SU-DHL-6 (cell line): ENCODE results near the gene LAS1L.
A peak's percentile ranks its signal among the peaks of the same experiment; 100 is the strongest.

Experiments
- H2AFZ ChIP-seq: fragments of 200-600 bp; sonication (generic); 2 replicates; pipeline ENCODE4 v1.6.1; 2014; ENCODE audit warnings: low read depth, mild to moderate bottlenecking, moderate library complexity, mixed read lengths, antibody characterized with exemption, low read length; ENCODE audit not compliant: severe bottlenecking
- H3F3A ChIP-seq: fragments of 200-600 bp; shearing (Covaris generic); 2 replicates; pipeline ENCODE4 v1.6.0; 2016; ENCODE audit warnings: antibody characterized with exemption, mild to moderate bottlenecking; ENCODE audit not compliant: insufficient read depth
- H3K27ac ChIP-seq: fragments of 200-600 bp; sonication (generic); 2 replicates; pipeline ENCODE4 v1.5.1; 2016; ENCODE audit warnings: low read depth, mild to moderate bottlenecking, low read length, moderate library complexity, mixed read lengths
- H3K27me3 ChIP-seq: fragments of 200-600 bp; sonication (generic), shearing (Covaris generic); 2 replicates; pipeline ENCODE4 v1.6.0; 2014; ENCODE audit warnings: mild to moderate bottlenecking, low read length
- H3K36me3 ChIP-seq: fragments of 200-600 bp; sonication (generic); 2 replicates; pipeline ENCODE4 v1.6.1; 2014; ENCODE audit warnings: mild to moderate bottlenecking, low read length, mixed read lengths
- H3K4me2 ChIP-seq: fragments of 300-600, 200-600 bp; shearing (Covaris generic), sonication (generic); 2 replicates; pipeline ENCODE4 v1.6.0; 2014; ENCODE audit warnings: low read length, low read depth, mild to moderate bottlenecking; ENCODE audit not compliant: poor library complexity, severe bottlenecking
- H3K4me3 ChIP-seq: fragments of 200-600 bp; sonication (generic); 2 replicates; pipeline ENCODE4 v1.5.1; 2014; ENCODE audit warnings: antibody characterized with exemption, low read length, mild to moderate bottlenecking, mixed read lengths; ENCODE audit not compliant: insufficient read depth, poor library complexity, severe bottlenecking
- H3K79me2 ChIP-seq: fragments of 200-600 bp; sonication (generic); 2 replicates; pipeline ENCODE4 v1.6.1; 2014; ENCODE audit warnings: mild to moderate bottlenecking, low read length, moderate library complexity; ENCODE audit not compliant: insufficient read depth
- H3K9ac ChIP-seq: fragments of 200-600 bp; sonication (generic); 2 replicates; pipeline ENCODE4 v1.7.0; 2014; ENCODE audit warnings: mild to moderate bottlenecking, low read length
- H3K9me2 ChIP-seq: fragments of 200-600 bp; sonication (generic); replicated peaks from 2 replicates; pipeline ENCODE4 v1.6.1; 2014; ENCODE audit warnings: low read length; ENCODE audit not compliant: insufficient read depth
- H3K9me3 ChIP-seq: fragments of 200-600 bp; sonication (generic); 2 replicates; pipeline ENCODE4 v1.6.1; 2014; ENCODE audit warnings: low read length, mixed read lengths; ENCODE audit not compliant: insufficient read depth
- H4K20me1 ChIP-seq: fragments of 200-600 bp; sonication (generic); 2 replicates; pipeline ENCODE4 v1.6.1; 2014; ENCODE audit warnings: low read depth, mild to moderate bottlenecking, antibody characterized with exemption, low read length, moderate library complexity, mixed read lengths
- CTCF ChIP-seq: fragments of 200-600 bp; sonication (generic); IDR thresholded peaks from one replicate; pipeline ENCODE4 v1.5.1; 2017; ENCODE audit warnings: antibody characterized with exemption, mild to moderate bottlenecking, low read length, moderate library complexity; ENCODE audit not compliant: insufficient read depth, poor library complexity, severe bottlenecking
- EZH2phosphoT487 ChIP-seq: fragments of 200-600 bp; sonication (generic), shearing (Covaris generic); conservative IDR thresholded peaks from 2 replicates; pipeline ENCODE4 v1.6.1; 2018; ENCODE audit warnings: mild to moderate bottlenecking, antibody characterized with exemption, low read length, moderate library complexity, mixed read lengths

Gene LAS1L

GRCh38 chrX:65528705-65529340 is 5.8 kb downstream of the LAS1L start:
- Histone ChIP-seq H3K9me3 (no peaks in the 10 kb centered on the region), H3K9ac (no peak overlapping the region), H3F3A (no peaks in the 10 kb centered on the region), H3K36me3 (no peaks in the 10 kb centered on the region), H3K4me3 (no peak overlapping the region), H3K9me2 (no peaks in the 10 kb centered on the region), H4K20me1 (no peaks in the 10 kb centered on the region), H2AFZ (no peak overlapping the region), H3K27ac (no peak overlapping the region), H3K4me2 (no peak overlapping the region), H3K79me2 (peaks cover 20% of the 10 kb centered on the region), H3K27me3 (no peaks in the 10 kb centered on the region)
- TF ChIP-seq EZH2phosphoT487, result no peak
- peak; percentile 77 for TF ChIP-seq CTCF

GRCh38 chrX:65528293-65528692 is 6.3 kb downstream of the LAS1L start:
- Histone ChIP-seq H3K36me3 (no peaks in the 10 kb centered on the region), H3K79me2 (peaks cover 15% of the 10 kb centered on the region), H3K4me3 (no peak overlapping the region), H3K9me3 (no peaks in the 10 kb centered on the region), H3F3A (no peaks in the 10 kb centered on the region), H3K27me3 (no peaks in the 10 kb centered on the region), H3K27ac (no peak overlapping the region), H2AFZ (no peak overlapping the region), H4K20me1 (no peaks in the 10 kb centered on the region), H3K9me2 (no peaks in the 10 kb centered on the region), H3K9ac (no peak overlapping the region), H3K4me2 (no peak overlapping the region)
- TF ChIP-seq CTCF, result no peak
- TF ChIP-seq EZH2phosphoT487, result no peak

- Histone ChIP-seq H3K27me3 (no peaks in the 10 kb centered on the region), H3K9me3 (no peaks in the 10 kb centered on the region), H3K36me3 (no peaks in the 10 kb centered on the region)
These were observed 10.4 kb downstream of the LAS1L start for GRCh38 chrX:65524139-65524538.

More at GRCh38 chrX:65524139-65524538, 10.4 kb downstream of the LAS1L start:
- H3K9ac ChIP-seq, result no peak overlapping the region
- no peak overlapping the region for H2AFZ ChIP-seq
- TF ChIP-seq EZH2phosphoT487, result no peak
- TF ChIP-seq CTCF, result no peak
- no peaks in the 10 kb centered on the region for H3K79me2 ChIP-seq
- H4K20me1 ChIP-seq, result no peaks in the 10 kb centered on the region
- no peak overlapping the region for H3K4me3 ChIP-seq
- H3K27ac ChIP-seq, result no peak overlapping the region
- no peaks in the 10 kb centered on the region for H3K9me2 ChIP-seq
- H3F3A ChIP-seq, result no peaks in the 10 kb centered on the region
- H3K4me2 ChIP-seq, result no peak overlapping the region
